Vagina (tissue), 2 donors: ENCODE results near the gene CEP89. TPM values are rescaled to one million over a fixed set of nuclear protein-coding genes. Genes with fewer than 3 reads are reported as not detected.

Source experiments
- DNase-seq, 2 donors: peaks; one replicate each; pipeline ENCODE4 v3.0.0-alpha.2; 2017; ENCODE audit errors: extremely low spot score in 2 of 2
- H3K27ac ChIP-seq: fragments of 200-600 bp; sonication (generic); one replicate; pipeline ENCODE4 v1.5.1; 2019
- H3K27me3 ChIP-seq: fragments of 200-600 bp; sonication (generic); one replicate; pipeline ENCODE4 v1.5.1; 2019
- H3K36me3 ChIP-seq, 2 donors: fragments of 200-600 bp; sonication (generic); one replicate each; pipeline ENCODE4 v1.5.1; 2017 to 2019
- H3K4me1 ChIP-seq: fragments of 200-600 bp; sonication (generic); one replicate; pipeline ENCODE4 v1.5.1; 2019
- H3K4me3 ChIP-seq, 2 donors: fragments of 200-600 bp; sonication (generic); 1 replicate in 1 of 2; 2 replicates in 1 of 2; pipeline ENCODE4 v1.5.1; 2016 to 2019
- H3K9me3 ChIP-seq: fragments of 200-600 bp; sonication (generic); one replicate; pipeline ENCODE4 v1.5.1; 2019
- CTCF ChIP-seq, 3 experiments: fragments of 450-650 bp in 2 of 3; fragments of 200-600 bp in 1 of 3; sonication (generic) in 1 of 3; IDR thresholded peaks; one replicate each; pipeline ENCODE4 v1.5.1; 2017 to 2019; ENCODE audit warnings: antibody characterized with exemption in 3 of 3, mild to moderate bottlenecking in 2 of 3, moderate library complexity in 2 of 3
- POLR2A ChIP-seq, 2 donors: fragments of 450-650 bp; IDR thresholded peaks; one replicate each; pipeline ENCODE4 v1.6.1; 2017; ENCODE audit warnings: antibody characterized with exemption in 2 of 2, mild to moderate bottlenecking in 2 of 2, moderate library complexity in 2 of 2
- POLR2AphosphoS5 ChIP-seq, 2 donors: sonication (generic); formaldehyde crosslinking; IDR thresholded peaks; one replicate each; pipeline ENCODE4 v1.9.0; 2017; ENCODE audit warnings: antibody characterized with exemption in 2 of 2, mild to moderate bottlenecking in 2 of 2, low read depth in 1 of 2; ENCODE audit not compliant: insufficient read depth in 1 of 2
- intact Hi-C: fragments of 100-400 bp; cut with DNase I; formaldehyde crosslinking; loops from one replicate; pipeline ENCODE4 v1.15.1; 2023
- total RNA-seq: library from RNA; depleted of rRNA; stranded (reverse); fragments of >200 nt; gene quantifications from one replicate; pipeline ENCODE4 v1.2.3, GENCODE V29; 2016

Gene CEP89
- total RNA-seq, 1 donor from 2014 or later = 12.0 TPM

DNA sequence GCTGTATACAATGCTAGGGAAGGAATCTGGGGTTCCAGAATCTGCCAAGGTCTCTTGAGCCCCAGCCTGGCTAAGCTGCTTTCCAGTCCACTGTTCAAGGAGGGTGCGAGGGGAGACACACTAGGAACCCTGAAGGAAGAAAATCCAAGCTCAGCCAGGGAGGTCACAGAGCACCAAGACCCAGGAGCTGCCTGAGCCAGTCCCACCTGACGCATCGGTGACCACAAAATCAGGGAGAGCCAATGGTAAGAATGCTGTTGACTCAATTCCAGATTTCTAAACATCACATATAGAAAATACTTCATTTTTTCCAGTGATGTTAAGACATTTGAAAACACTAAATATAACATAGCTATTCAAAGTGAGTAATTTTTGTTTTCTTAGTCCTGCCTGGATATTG, 50.1 kb downstream of the CEP89 start:
- H3K4me3 ChIP-seq = no peak overlapping the region
- H3K9me3 ChIP-seq = no peaks in the 10 kb centered on the region
- peaks cover 0 to 63% of the 10 kb centered on the region in 2 donors for H3K36me3 ChIP-seq
- TF ChIP-seq POLR2A (IDR thresholded peaks at IDR 0.05) (no peak), POLR2AphosphoS5 (IDR thresholded peaks at IDR 0.05; ENCODE audit: insufficient read depth in 1 of 2, low read depth in 1 of 2) (no peak), CTCF (IDR thresholded peaks at IDR 0.05) (no peak)
- intact Hi-C loops = no loop called here
- no peak for DNase-seq
- no peak overlapping the region for H3K27ac ChIP-seq
- no peaks in the 10 kb centered on the region for H3K27me3 ChIP-seq
- H3K4me1 ChIP-seq = no peaks in the 10 kb centered on the region

DNA sequence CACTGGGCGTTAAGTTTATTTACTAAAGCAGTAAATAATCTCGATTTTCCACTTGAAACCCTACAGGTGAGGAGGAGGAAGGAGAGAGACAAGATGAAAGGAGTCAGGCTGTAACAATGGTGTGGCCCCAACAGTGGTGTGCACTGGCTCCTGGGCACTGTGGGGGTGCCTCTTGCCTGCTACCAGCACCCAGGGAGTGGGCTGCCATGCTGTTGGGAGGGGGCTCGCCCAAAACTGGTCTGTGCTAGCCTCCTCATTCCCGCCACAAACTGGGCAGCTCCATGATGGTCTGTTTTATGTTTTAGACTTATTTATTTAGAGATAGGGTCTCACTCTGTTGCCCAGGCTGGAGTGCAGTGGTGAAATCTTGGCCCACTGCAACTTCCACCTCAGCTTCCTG, 52.4 kb downstream of the CEP89 start:
- no peaks in the 10 kb centered on the region for H3K9me3 ChIP-seq
- H3K27ac ChIP-seq = no peak overlapping the region
- no peak overlapping the region for H3K4me3 ChIP-seq
- no peaks in the 10 kb centered on the region for H3K27me3 ChIP-seq
- no peak for DNase-seq
- TF ChIP-seq POLR2AphosphoS5 (IDR thresholded peaks at IDR 0.05; ENCODE audit: insufficient read depth in 1 of 2, low read depth in 1 of 2) = no peak
- no peak for TF ChIP-seq POLR2A (IDR thresholded peaks at IDR 0.05)
- TF ChIP-seq CTCF (IDR thresholded peaks at IDR 0.05) = no peak
- peaks cover 0 to 62% of the 10 kb centered on the region in 2 donors for H3K36me3 ChIP-seq
- no peaks in the 10 kb centered on the region for H3K4me1 ChIP-seq
- intact Hi-C loops = no loop called here

GRCh38 chr19:32917616-32917996, 54.2 kb downstream of the CEP89 start:
- H3K36me3 ChIP-seq = peaks cover 0 to 52% of the 10 kb centered on the region in 2 donors
- H3K9me3 ChIP-seq = no peaks in the 10 kb centered on the region
- TF ChIP-seq POLR2A (IDR thresholded peaks at IDR 0.05) (no peak), CTCF (IDR thresholded peaks at IDR 0.05) (no peak), POLR2AphosphoS5 (IDR thresholded peaks at IDR 0.05; ENCODE audit: insufficient read depth in 1 of 2, low read depth in 1 of 2) (no peak)
- H3K4me1 ChIP-seq = no peaks in the 10 kb centered on the region
- H3K27ac ChIP-seq = no peak overlapping the region
- H3K27me3 ChIP-seq = no peaks in the 10 kb centered on the region
- intact Hi-C loops = no loop called here
- DNase-seq = no peak
- H3K4me3 ChIP-seq = no peak overlapping the region

GRCh38 chr19:32916969-32917615, 54.7 kb downstream of the CEP89 start:
- no peaks in the 10 kb centered on the region for H3K4me1 ChIP-seq

More at GRCh38 chr19:32916969-32917615, 54.7 kb downstream of the CEP89 start:
- intact Hi-C loops = no loop called here
- Histone ChIP-seq H3K9me3 (no peaks in the 10 kb centered on the region), H3K27ac (no peak overlapping the region), H3K36me3 (peaks cover 0 to 52% of the 10 kb centered on the region in 2 donors), H3K27me3 (no peaks in the 10 kb centered on the region), H3K4me3 (no peak overlapping the region)
- no peak for DNase-seq
- no peak for TF ChIP-seq POLR2AphosphoS5 (IDR thresholded peaks at IDR 0.05; ENCODE audit: insufficient read depth in 1 of 2, low read depth in 1 of 2)
- TF ChIP-seq POLR2A (IDR thresholded peaks at IDR 0.05) = no peak
- no peak for TF ChIP-seq CTCF (IDR thresholded peaks at IDR 0.05)
